Measurements from ENCODE around the gene IL16.

The IL16 gene

DNA sequence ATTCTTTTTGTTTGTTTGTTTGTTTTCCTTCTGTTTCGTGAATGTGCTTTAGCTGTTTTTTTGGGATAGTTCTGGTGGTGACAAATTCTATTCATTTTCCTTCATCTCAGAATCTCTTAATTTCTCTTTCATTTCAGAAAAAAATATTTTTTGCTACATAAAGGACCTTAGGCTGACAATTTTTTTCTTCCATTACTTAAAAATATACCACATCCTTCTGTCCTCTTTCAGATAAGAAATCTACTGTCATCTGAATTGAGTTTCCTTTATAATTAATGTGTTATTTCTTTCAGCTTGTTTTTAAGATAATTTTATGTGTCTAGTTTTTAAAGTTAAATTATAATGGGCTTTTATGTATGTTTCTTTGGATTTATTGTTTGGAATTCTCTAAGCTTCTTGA, 47.6 kb downstream of the IL16 start:
- Histone ChIP-seq H3K9me3 (ENCODE audit: control insufficient read depth in 5 of 5, low read length in 5 of 5) (peaks cover 0 to 7% (median 4%) of the 10 kb centered on the region in 5 donors), H3K9ac (ENCODE audit: low read length in 5 of 5) (no peak overlapping the region), H3K36me3 (ENCODE audit: control insufficient read depth in 5 of 5, insufficient read depth in 5 of 5, low read length in 5 of 5) (no peaks in the 10 kb centered on the region), H3K27ac (ENCODE audit: low read depth, low read length) (no peak overlapping the region), H3K4me3 (ENCODE audit: low read depth in 1 of 5, low read length in 5 of 5) (no peak overlapping the region), H3K27me3 (ENCODE audit: control insufficient read depth in 5 of 5, insufficient read depth in 4 of 5, low read length in 5 of 5) (no peaks in the 10 kb centered on the region), H3K4me1 (ENCODE audit: control insufficient read depth in 5 of 5, insufficient read depth in 5 of 5, low read length in 5 of 5) (peaks cover 0 to 14% (median 2%) of the 10 kb centered on the region in 5 donors)

- Histone ChIP-seq H3K27ac (ENCODE audit: low read depth, low read length) (no peak overlapping the region), H3K27me3 (ENCODE audit: control insufficient read depth in 5 of 5, insufficient read depth in 4 of 5, low read length in 5 of 5) (no peaks in the 10 kb centered on the region), H3K4me1 (ENCODE audit: control insufficient read depth in 5 of 5, insufficient read depth in 5 of 5, low read length in 5 of 5) (peaks cover 0 to 13% (median 2%) of the 10 kb centered on the region in 5 donors), H3K36me3 (ENCODE audit: control insufficient read depth in 5 of 5, insufficient read depth in 5 of 5, low read length in 5 of 5) (peaks cover 0 to 2% (median 0%) of the 10 kb centered on the region in 5 donors), H3K4me3 (ENCODE audit: low read depth in 1 of 5, low read length in 5 of 5) (no peak overlapping the region), H3K9ac (ENCODE audit: low read length in 5 of 5) (no peak overlapping the region), H3K9me3 (ENCODE audit: control insufficient read depth in 5 of 5, low read length in 5 of 5) (no peaks in the 10 kb centered on the region)
Observed at GRCh38 chr15:81253846-81254245, 57.2 kb downstream of the IL16 start.

- H3K27me3 ChIP-seq (ENCODE audit: control insufficient read depth in 5 of 5, insufficient read depth in 4 of 5, low read length in 5 of 5) = no peaks in the 10 kb centered on the region
- no peak overlapping the region for H3K9ac ChIP-seq (ENCODE audit: low read length in 5 of 5)
- peaks cover 0 to 2% (median 0%) of the 10 kb centered on the region in 5 donors for H3K36me3 ChIP-seq (ENCODE audit: control insufficient read depth in 5 of 5, insufficient read depth in 5 of 5, low read length in 5 of 5)
- no peak overlapping the region for H3K27ac ChIP-seq (ENCODE audit: low read depth, low read length)
- H3K4me1 ChIP-seq (ENCODE audit: control insufficient read depth in 5 of 5, insufficient read depth in 5 of 5, low read length in 5 of 5) = peaks cover 0 to 13% (median 2%) of the 10 kb centered on the region in 5 donors
- no peaks in the 10 kb centered on the region for H3K9me3 ChIP-seq (ENCODE audit: control insufficient read depth in 5 of 5, low read length in 5 of 5)
- no peak overlapping the region for H3K4me3 ChIP-seq (ENCODE audit: low read depth in 1 of 5, low read length in 5 of 5)
Observed at GRCh38 chr15:81254277-81254915, 57.7 kb downstream of the IL16 start.

- no peak overlapping the region for H3K4me3 ChIP-seq (ENCODE audit: low read depth in 1 of 5, low read length in 5 of 5)
- H3K9ac ChIP-seq (ENCODE audit: low read length in 5 of 5) = no peak overlapping the region
- peaks cover 0 to 6% (median 0%) of the 10 kb centered on the region in 5 donors for H3K36me3 ChIP-seq (ENCODE audit: control insufficient read depth in 5 of 5, insufficient read depth in 5 of 5, low read length in 5 of 5)
- no peaks in the 10 kb centered on the region for H3K9me3 ChIP-seq (ENCODE audit: control insufficient read depth in 5 of 5, low read length in 5 of 5)
- H3K27ac ChIP-seq (ENCODE audit: low read depth, low read length) = no peak overlapping the region
- H3K27me3 ChIP-seq (ENCODE audit: control insufficient read depth in 5 of 5, insufficient read depth in 4 of 5, low read length in 5 of 5) = no peaks in the 10 kb centered on the region
- peaks cover 0 to 13% (median 4%) of the 10 kb centered on the region in 5 donors for H3K4me1 ChIP-seq (ENCODE audit: control insufficient read depth in 5 of 5, insufficient read depth in 5 of 5, low read length in 5 of 5)
Observed at GRCh38 chr15:81254916-81255290, 58.2 kb downstream of the IL16 start.

GRCh38 chr15:81255315-81255957, 58.8 kb downstream of the IL16 start:
- Histone ChIP-seq H3K9ac (ENCODE audit: low read length in 5 of 5) (no peak overlapping the region), H3K36me3 (ENCODE audit: control insufficient read depth in 5 of 5, insufficient read depth in 5 of 5, low read length in 5 of 5) (peaks cover 0 to 6% (median 0%) of the 10 kb centered on the region in 5 donors), H3K9me3 (ENCODE audit: control insufficient read depth in 5 of 5, low read length in 5 of 5) (no peaks in the 10 kb centered on the region), H3K27ac (ENCODE audit: low read depth, low read length) (no peak overlapping the region), H3K4me3 (ENCODE audit: low read depth in 1 of 5, low read length in 5 of 5) (no peak overlapping the region), H3K27me3 (ENCODE audit: control insufficient read depth in 5 of 5, insufficient read depth in 4 of 5, low read length in 5 of 5) (no peaks in the 10 kb centered on the region), H3K4me1 (ENCODE audit: control insufficient read depth in 5 of 5, insufficient read depth in 5 of 5, low read length in 5 of 5) (peaks cover 0 to 13% (median 4%) of the 10 kb centered on the region in 5 donors)

- H3K4me3 ChIP-seq (ENCODE audit: low read depth in 1 of 5, low read length in 5 of 5) = no peak overlapping the region
- no peak overlapping the region for H3K27ac ChIP-seq (ENCODE audit: low read depth, low read length)
- no peak overlapping the region for H3K9ac ChIP-seq (ENCODE audit: low read length in 5 of 5)
- H3K4me1 ChIP-seq (ENCODE audit: control insufficient read depth in 5 of 5, insufficient read depth in 5 of 5, low read length in 5 of 5) = peaks cover 0 to 13% (median 4%) of the 10 kb centered on the region in 5 donors
- H3K27me3 ChIP-seq (ENCODE audit: control insufficient read depth in 5 of 5, insufficient read depth in 4 of 5, low read length in 5 of 5) = no peaks in the 10 kb centered on the region
- H3K36me3 ChIP-seq (ENCODE audit: control insufficient read depth in 5 of 5, insufficient read depth in 5 of 5, low read length in 5 of 5) = peaks cover 0 to 6% (median 0%) of the 10 kb centered on the region in 5 donors
- no peaks in the 10 kb centered on the region for H3K9me3 ChIP-seq (ENCODE audit: control insufficient read depth in 5 of 5, low read length in 5 of 5)
Observed at GRCh38 chr15:81255958-81256320, 59.3 kb downstream of the IL16 start.

- Histone ChIP-seq H3K9me3 (ENCODE audit: control insufficient read depth in 5 of 5, low read length in 5 of 5) (no peaks in the 10 kb centered on the region), H3K36me3 (ENCODE audit: control insufficient read depth in 5 of 5, insufficient read depth in 5 of 5, low read length in 5 of 5) (peaks cover 0 to 6% (median 0%) of the 10 kb centered on the region in 5 donors), H3K27me3 (ENCODE audit: control insufficient read depth in 5 of 5, insufficient read depth in 4 of 5, low read length in 5 of 5) (no peaks in the 10 kb centered on the region), H3K4me1 (ENCODE audit: control insufficient read depth in 5 of 5, insufficient read depth in 5 of 5, low read length in 5 of 5) (peaks cover 0 to 13% (median 4%) of the 10 kb centered on the region in 5 donors), H3K27ac (ENCODE audit: low read depth, low read length) (no peak overlapping the region), H3K4me3 (ENCODE audit: low read depth in 1 of 5, low read length in 5 of 5) (no peak overlapping the region), H3K9ac (ENCODE audit: low read length in 5 of 5) (no peak overlapping the region)
Observed at GRCh38 chr15:81256916-81257315, 60.2 kb downstream of the IL16 start.

DNA sequence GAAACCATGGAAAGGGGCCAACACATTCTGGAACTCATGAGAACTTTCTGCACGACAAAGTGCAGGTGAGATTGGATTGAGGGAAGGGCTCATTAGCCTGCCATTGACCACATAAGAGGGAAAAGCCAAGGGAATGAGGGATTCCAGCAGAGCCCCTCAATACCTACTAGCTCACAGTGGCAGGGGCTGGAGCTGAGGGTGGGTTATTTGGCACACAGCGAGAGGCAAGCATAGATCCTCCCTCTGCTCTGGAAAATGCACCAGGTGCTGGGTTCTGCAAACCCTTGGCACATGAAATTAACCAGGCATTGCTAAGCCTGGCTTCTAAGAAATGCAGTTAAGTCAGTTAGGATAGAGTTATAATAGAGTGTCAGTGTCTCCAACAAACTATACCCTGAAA, 60.8 kb downstream of the IL16 start:
- peaks cover 0 to 6% (median 0%) of the 10 kb centered on the region in 5 donors for H3K36me3 ChIP-seq (ENCODE audit: control insufficient read depth in 5 of 5, insufficient read depth in 5 of 5, low read length in 5 of 5)
- H3K9ac ChIP-seq (ENCODE audit: low read length in 5 of 5) = no peak overlapping the region
- H3K4me3 ChIP-seq (ENCODE audit: low read depth in 1 of 5, low read length in 5 of 5) = no peak overlapping the region
- H3K27ac ChIP-seq (ENCODE audit: low read depth, low read length) = no peak overlapping the region
- H3K4me1 ChIP-seq (ENCODE audit: control insufficient read depth in 5 of 5, insufficient read depth in 5 of 5, low read length in 5 of 5) = peaks cover 0 to 13% (median 4%) of the 10 kb centered on the region in 5 donors
- no peaks in the 10 kb centered on the region for H3K9me3 ChIP-seq (ENCODE audit: control insufficient read depth in 5 of 5, low read length in 5 of 5)
- H3K27me3 ChIP-seq (ENCODE audit: control insufficient read depth in 5 of 5, insufficient read depth in 4 of 5, low read length in 5 of 5) = no peaks in the 10 kb centered on the region

DNA sequence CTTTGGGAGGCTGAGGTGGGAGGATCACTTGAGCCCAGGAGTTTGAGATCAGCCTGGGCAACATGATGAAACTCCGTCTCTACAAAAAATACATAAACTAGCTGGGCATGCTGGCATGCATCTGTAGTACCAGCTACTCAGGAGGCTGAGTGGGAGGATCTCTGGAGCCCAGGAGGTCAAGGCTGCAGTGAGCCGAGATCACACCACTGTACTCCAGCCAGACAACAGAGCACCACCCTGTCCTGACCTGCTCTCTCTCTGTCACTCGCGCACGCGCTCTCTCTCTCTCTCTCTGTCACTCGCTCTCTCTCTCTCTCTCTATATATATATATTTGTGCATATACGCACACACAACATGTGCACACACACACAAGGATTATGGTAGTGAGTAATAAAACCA, 61.8 kb downstream of the IL16 start:
- H3K4me1 ChIP-seq (ENCODE audit: control insufficient read depth in 5 of 5, insufficient read depth in 5 of 5, low read length in 5 of 5) = peaks cover 0 to 13% (median 4%) of the 10 kb centered on the region in 5 donors
- H3K27me3 ChIP-seq (ENCODE audit: control insufficient read depth in 5 of 5, insufficient read depth in 4 of 5, low read length in 5 of 5) = no peaks in the 10 kb centered on the region
- peaks cover 0 to 6% (median 0%) of the 10 kb centered on the region in 5 donors for H3K36me3 ChIP-seq (ENCODE audit: control insufficient read depth in 5 of 5, insufficient read depth in 5 of 5, low read length in 5 of 5)
- H3K4me3 ChIP-seq (ENCODE audit: low read depth in 1 of 5, low read length in 5 of 5) = no peak overlapping the region
- H3K9ac ChIP-seq (ENCODE audit: low read length in 5 of 5) = no peak overlapping the region
- H3K27ac ChIP-seq (ENCODE audit: low read depth, low read length) = no peak overlapping the region
- no peaks in the 10 kb centered on the region for H3K9me3 ChIP-seq (ENCODE audit: control insufficient read depth in 5 of 5, low read length in 5 of 5)

GRCh38 chr15:81259760-81260298, 63.1 kb downstream of the IL16 start:
- no peaks in the 10 kb centered on the region for H3K27me3 ChIP-seq (ENCODE audit: control insufficient read depth in 5 of 5, insufficient read depth in 4 of 5, low read length in 5 of 5)
- peaks cover 0 to 5% (median 4%) of the 10 kb centered on the region in 5 donors for H3K4me1 ChIP-seq (ENCODE audit: control insufficient read depth in 5 of 5, insufficient read depth in 5 of 5, low read length in 5 of 5)
- H3K4me3 ChIP-seq (ENCODE audit: low read depth in 1 of 5, low read length in 5 of 5) = no peak overlapping the region
- H3K9me3 ChIP-seq (ENCODE audit: control insufficient read depth in 5 of 5, low read length in 5 of 5) = no peaks in the 10 kb centered on the region
- H3K36me3 ChIP-seq (ENCODE audit: control insufficient read depth in 5 of 5, insufficient read depth in 5 of 5, low read length in 5 of 5) = peaks cover 0 to 6% (median 0%) of the 10 kb centered on the region in 5 donors
- no peak overlapping the region for H3K27ac ChIP-seq (ENCODE audit: low read depth, low read length)
- H3K9ac ChIP-seq (ENCODE audit: low read length in 5 of 5) = no peak overlapping the region
